Activated naive CD8-positive, alpha-beta T cell (primary cell): ENCODE results near the gene SLC26A4.

Source experiments
- H3K27ac Mint-ChIP-seq: one replicate; pipeline ENCODE4 v1.8.0; 2021; ENCODE audit warnings: mixed read lengths
- H3K27me3 Mint-ChIP-seq: one replicate; pipeline ENCODE4 v1.8.0; 2021; ENCODE audit warnings: mixed read lengths
- H3K36me3 Mint-ChIP-seq: one replicate; pipeline ENCODE4 v1.8.0; 2021; ENCODE audit warnings: mixed read lengths
- H3K4me1 Mint-ChIP-seq: one replicate; pipeline ENCODE4 v1.8.0; 2021; ENCODE audit warnings: low read depth, mixed read lengths
- H3K4me3 Mint-ChIP-seq: one replicate; pipeline ENCODE4 v1.8.0; 2021; ENCODE audit warnings: mild to moderate bottlenecking, mixed read lengths
- H3K9me3 Mint-ChIP-seq: one replicate; pipeline ENCODE4 v1.8.0; 2021; ENCODE audit warnings: low read depth, mixed read lengths

Gene SLC26A4

DNA sequence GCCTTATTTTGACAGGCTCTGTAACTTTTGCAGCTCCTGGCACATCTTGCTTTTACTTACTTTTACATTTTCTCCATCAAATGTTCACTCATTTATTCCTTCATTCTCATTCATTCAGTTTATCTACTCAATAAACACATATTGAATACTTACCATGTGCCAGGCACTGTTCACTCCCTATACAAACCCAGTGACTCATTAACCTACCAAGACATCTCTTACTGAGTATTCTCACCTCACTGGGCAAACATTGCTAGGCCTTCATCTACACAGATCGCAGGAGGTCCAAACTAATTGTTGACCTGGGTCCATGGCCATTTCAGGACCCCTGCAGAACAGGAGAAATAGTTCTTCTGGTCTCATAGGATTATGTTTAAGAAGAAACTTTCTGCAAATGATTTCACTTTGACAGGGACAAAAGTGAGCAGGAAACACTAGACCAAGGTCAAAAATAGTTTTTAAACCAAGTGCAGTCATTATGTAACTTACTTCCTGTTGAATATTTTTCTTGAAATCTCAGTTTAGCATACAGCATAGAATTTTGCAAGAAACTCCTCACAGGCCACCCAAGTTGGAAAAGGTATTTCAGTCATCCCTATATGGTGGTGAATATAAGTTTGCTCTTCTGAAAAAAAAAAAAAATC lies 17.6 kb downstream of the SLC26A4 start:
- Mint-ChIP-seq H3K4me1 (peaks cover 12% of the 10 kb centered on the region), H3K27ac (no peak overlapping the region), H3K4me3 (no peak overlapping the region), H3K27me3 (no peaks in the 10 kb centered on the region), H3K36me3 (no peaks in the 10 kb centered on the region), H3K9me3 (no peaks in the 10 kb centered on the region)

DNA sequence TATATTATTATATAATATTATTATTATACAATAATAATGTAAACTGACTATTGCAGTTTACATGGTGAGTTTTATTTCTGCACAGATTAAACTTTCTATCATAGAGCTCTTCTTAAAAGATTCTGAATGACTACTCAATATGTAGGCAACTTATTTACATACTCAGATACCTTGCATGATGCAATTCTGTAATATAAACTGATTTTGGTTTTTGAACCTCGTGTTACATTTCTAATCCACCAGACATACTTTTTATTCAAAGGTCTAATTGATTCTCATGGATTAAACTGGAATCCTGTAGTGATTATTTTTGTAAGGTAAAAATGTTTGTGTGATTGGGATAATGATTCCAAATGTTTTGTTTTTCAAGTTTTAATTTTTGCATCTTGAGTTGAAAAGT lies 19.9 kb downstream of the SLC26A4 start:
- Mint-ChIP-seq H3K36me3 (no peaks in the 10 kb centered on the region), H3K27ac (no peak overlapping the region), H3K9me3 (no peaks in the 10 kb centered on the region), H3K27me3 (no peaks in the 10 kb centered on the region), H3K4me1 (peaks cover 12% of the 10 kb centered on the region), H3K4me3 (no peak overlapping the region)

DNA sequence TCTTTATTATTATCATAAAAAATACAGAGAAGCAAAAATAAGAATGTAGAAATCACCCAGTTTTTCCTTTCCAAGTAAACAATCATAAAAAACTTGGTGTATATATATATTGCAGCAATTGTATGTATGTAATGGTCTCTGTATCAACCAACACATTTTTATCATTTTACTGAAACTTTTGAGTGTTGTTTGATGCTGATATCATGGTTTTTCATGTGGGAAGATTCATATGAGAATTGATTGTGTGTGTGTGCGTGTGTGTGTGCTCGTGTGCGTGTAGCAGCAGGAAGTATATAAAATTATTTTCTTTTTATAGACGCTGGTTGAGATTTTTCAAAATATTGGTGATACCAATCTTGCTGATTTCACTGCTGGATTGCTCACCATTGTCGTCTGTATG lies 22.3 kb downstream of the SLC26A4 start:
- no peak overlapping the region for H3K27ac Mint-ChIP-seq
- no peak overlapping the region for H3K4me3 Mint-ChIP-seq
- H3K9me3 Mint-ChIP-seq: no peaks in the 10 kb centered on the region
- no peaks in the 10 kb centered on the region for H3K36me3 Mint-ChIP-seq
- no peaks in the 10 kb centered on the region for H3K27me3 Mint-ChIP-seq
- H3K4me1 Mint-ChIP-seq: peaks cover 12% of the 10 kb centered on the region

GRCh38 chr7:107684287-107684686 lies 23.7 kb downstream of the SLC26A4 start:
- Mint-ChIP-seq H3K4me3 (no peak overlapping the region), H3K4me1 (no peaks in the 10 kb centered on the region), H3K27ac (no peak overlapping the region)

DNA sequence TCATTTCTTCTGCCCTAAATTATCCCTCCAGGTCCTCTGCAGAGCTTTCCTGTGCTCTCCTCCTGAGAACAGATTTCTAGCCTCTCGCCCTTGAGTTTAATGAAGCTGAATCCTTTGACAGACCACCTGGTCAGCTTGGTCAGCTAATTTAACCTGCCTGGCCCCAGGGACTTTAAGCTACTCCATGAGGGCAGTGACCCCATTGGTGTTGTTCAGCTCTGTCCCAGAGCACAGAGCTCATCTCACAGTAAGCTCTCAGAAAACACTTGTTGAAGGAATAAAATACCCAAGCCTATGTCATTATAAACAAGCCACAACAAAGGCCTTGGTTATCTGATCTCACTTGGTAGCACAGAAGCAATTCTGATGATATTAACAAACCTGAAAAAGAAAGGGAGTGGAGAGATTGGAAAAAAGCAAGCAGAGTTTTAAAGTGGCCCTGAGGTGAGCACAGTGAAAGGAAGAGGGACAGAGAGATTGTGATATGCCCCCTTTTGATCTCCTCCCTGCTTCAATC lies 24.4 kb downstream of the SLC26A4 start:
- Mint-ChIP-seq H3K4me3 (no peak overlapping the region), H3K27me3 (peaks cover 2% of the 10 kb centered on the region), H3K36me3 (no peaks in the 10 kb centered on the region), H3K4me1 (no peaks in the 10 kb centered on the region), H3K9me3 (no peaks in the 10 kb centered on the region), H3K27ac (no peak overlapping the region)

More at GRCh38 chr7:107684287-107684686, 23.7 kb downstream of the SLC26A4 start:
- Mint-ChIP-seq H3K27me3 (peaks cover 1% of the 10 kb centered on the region), H3K9me3 (no peaks in the 10 kb centered on the region), H3K36me3 (no peaks in the 10 kb centered on the region)

- peaks cover 6% of the 10 kb centered on the region for H3K27me3 Mint-ChIP-seq
Measured at GRCh38 chr7:107686816-107687387, 26.3 kb downstream of the SLC26A4 start.

GRCh38 chr7:107687656-107688055 lies 27.0 kb downstream of the SLC26A4 start:
- Mint-ChIP-seq H3K27me3 (peaks cover 9% of the 10 kb centered on the region), H3K4me3 (no peak overlapping the region), H3K4me1 (no peaks in the 10 kb centered on the region), H3K36me3 (no peaks in the 10 kb centered on the region), H3K9me3 (no peaks in the 10 kb centered on the region), H3K27ac (no peak overlapping the region)

More at GRCh38 chr7:107686816-107687387, 26.3 kb downstream of the SLC26A4 start:
- H3K4me1 Mint-ChIP-seq: no peaks in the 10 kb centered on the region
- no peaks in the 10 kb centered on the region for H3K9me3 Mint-ChIP-seq
- H3K36me3 Mint-ChIP-seq: no peaks in the 10 kb centered on the region
- no peak overlapping the region for H3K4me3 Mint-ChIP-seq
- H3K27ac Mint-ChIP-seq: no peak overlapping the region

- no peaks in the 10 kb centered on the region for H3K36me3 Mint-ChIP-seq
Measured at GRCh38 chr7:107689553-107689952, 28.9 kb downstream of the SLC26A4 start.

DNA sequence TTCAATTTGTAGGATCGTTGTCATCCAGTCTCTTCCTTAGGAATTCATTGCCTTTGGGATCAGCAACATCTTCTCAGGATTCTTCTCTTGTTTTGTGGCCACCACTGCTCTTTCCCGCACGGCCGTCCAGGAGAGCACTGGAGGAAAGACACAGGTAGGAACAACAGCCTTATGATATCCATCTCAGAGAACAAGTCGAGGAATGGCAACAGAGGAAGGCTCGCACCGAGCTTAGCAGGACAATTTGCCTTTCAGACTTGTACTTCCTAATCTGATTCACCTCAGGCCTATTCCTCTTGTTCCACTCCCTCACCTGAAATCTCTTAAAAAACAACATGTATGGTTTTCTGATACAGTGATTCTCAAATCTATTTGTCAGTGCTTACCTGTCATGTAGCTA lies 29.5 kb downstream of the SLC26A4 start:
- no peaks in the 10 kb centered on the region for H3K4me1 Mint-ChIP-seq
- H3K27ac Mint-ChIP-seq: no peak overlapping the region
- H3K9me3 Mint-ChIP-seq: no peaks in the 10 kb centered on the region
- no peaks in the 10 kb centered on the region for H3K36me3 Mint-ChIP-seq
- H3K4me3 Mint-ChIP-seq: no peak overlapping the region
- H3K27me3 Mint-ChIP-seq: peaks cover 9% of the 10 kb centered on the region

More at GRCh38 chr7:107689553-107689952, 28.9 kb downstream of the SLC26A4 start:
- Mint-ChIP-seq H3K27me3 (peaks cover 9% of the 10 kb centered on the region), H3K4me3 (no peak overlapping the region), H3K27ac (no peak overlapping the region), H3K4me1 (no peaks in the 10 kb centered on the region), H3K9me3 (no peaks in the 10 kb centered on the region)

- Mint-ChIP-seq H3K4me1 (no peaks in the 10 kb centered on the region), H3K4me3 (no peak overlapping the region), H3K27ac (no peak overlapping the region), H3K9me3 (no peaks in the 10 kb centered on the region), H3K27me3 (peaks cover 9% of the 10 kb centered on the region), H3K36me3 (no peaks in the 10 kb centered on the region)
Measured at GRCh38 chr7:107690611-107691010, 30.0 kb downstream of the SLC26A4 start.

- H3K36me3 Mint-ChIP-seq: no peaks in the 10 kb centered on the region
- H3K4me1 Mint-ChIP-seq: no peaks in the 10 kb centered on the region
- H3K4me3 Mint-ChIP-seq: no peak overlapping the region
- H3K27me3 Mint-ChIP-seq: peaks cover 9% of the 10 kb centered on the region
- no peaks in the 10 kb centered on the region for H3K9me3 Mint-ChIP-seq
- H3K27ac Mint-ChIP-seq: no peak overlapping the region
Measured at GRCh38 chr7:107691716-107692115, 31.1 kb downstream of the SLC26A4 start.

- H3K4me3 Mint-ChIP-seq: no peak overlapping the region
- H3K36me3 Mint-ChIP-seq: no peaks in the 10 kb centered on the region
- no peaks in the 10 kb centered on the region for H3K9me3 Mint-ChIP-seq
- H3K27ac Mint-ChIP-seq: no peak overlapping the region
- peaks cover 9% of the 10 kb centered on the region for H3K27me3 Mint-ChIP-seq
- no peaks in the 10 kb centered on the region for H3K4me1 Mint-ChIP-seq
Measured at GRCh38 chr7:107692501-107692900, 31.9 kb downstream of the SLC26A4 start.

- H3K4me3 Mint-ChIP-seq: no peak overlapping the region
- no peaks in the 10 kb centered on the region for H3K36me3 Mint-ChIP-seq
- no peaks in the 10 kb centered on the region for H3K9me3 Mint-ChIP-seq
- H3K27ac Mint-ChIP-seq: no peak overlapping the region
- H3K27me3 Mint-ChIP-seq: peaks cover 9% of the 10 kb centered on the region
- no peaks in the 10 kb centered on the region for H3K4me1 Mint-ChIP-seq
Measured at GRCh38 chr7:107693396-107693795, 32.8 kb downstream of the SLC26A4 start.

DNA sequence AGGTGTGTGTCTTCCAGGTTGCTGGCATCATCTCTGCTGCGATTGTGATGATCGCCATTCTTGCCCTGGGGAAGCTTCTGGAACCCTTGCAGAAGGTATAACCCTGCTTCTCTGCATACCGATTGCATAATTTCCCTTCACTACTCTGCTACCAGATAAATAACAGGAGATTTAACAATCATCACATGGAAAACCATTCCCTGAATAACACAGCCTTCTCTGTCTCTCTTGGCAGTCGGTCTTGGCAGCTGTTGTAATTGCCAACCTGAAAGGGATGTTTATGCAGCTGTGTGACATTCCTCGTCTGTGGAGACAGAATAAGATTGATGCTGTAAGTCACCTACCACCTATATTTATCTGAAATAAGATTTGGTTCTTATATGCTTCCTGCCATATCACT lies 33.8 kb downstream of the SLC26A4 start:
- Mint-ChIP-seq H3K9me3 (no peaks in the 10 kb centered on the region), H3K27me3 (peaks cover 7% of the 10 kb centered on the region), H3K4me3 (no peak overlapping the region), H3K36me3 (no peaks in the 10 kb centered on the region), H3K4me1 (no peaks in the 10 kb centered on the region), H3K27ac (no peak overlapping the region)

DNA sequence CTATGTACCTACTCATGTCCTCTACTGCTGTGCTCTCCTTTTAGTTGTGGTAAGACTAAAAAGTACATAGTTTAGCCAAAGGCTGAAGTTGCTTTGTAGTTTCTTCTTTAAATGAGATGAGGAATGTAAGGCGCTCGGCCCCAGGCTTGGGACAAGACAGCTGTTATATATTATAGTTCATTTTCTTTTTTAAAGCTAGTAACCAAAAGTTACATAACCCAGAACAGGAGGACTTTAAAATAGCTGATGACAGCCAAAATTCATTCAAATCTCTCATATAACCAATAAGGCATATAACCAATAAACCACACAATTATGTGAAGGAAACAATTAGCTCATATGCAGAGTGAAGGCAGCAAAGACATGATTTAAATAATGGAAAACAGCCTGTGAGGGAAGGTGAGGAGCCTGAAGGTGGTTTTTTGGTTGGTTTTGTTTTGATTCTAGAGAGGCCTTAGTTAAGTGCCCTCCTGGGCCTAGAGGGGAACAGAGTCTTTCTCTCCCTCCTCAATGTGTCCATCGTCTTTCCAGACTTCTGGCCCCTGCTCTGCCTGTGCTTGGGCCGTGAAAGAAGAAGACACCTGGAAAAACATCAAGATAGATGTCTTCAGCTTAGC lies 35.8 kb downstream of the SLC26A4 start:
- H3K27ac Mint-ChIP-seq: no peak overlapping the region
- H3K4me1 Mint-ChIP-seq: no peaks in the 10 kb centered on the region

More for the DNA sequence above, 35.8 kb downstream of the SLC26A4 start:
- Mint-ChIP-seq H3K4me3 (no peak overlapping the region), H3K27me3 (peaks cover 3% of the 10 kb centered on the region), H3K9me3 (no peaks in the 10 kb centered on the region), H3K36me3 (no peaks in the 10 kb centered on the region)
